Tibial nerve (tissue), 4 donors: Measurements from ENCODE around the gene TMIGD3. TPM values are rescaled to one million over a fixed set of nuclear protein-coding genes. Genes with fewer than 3 reads are reported as not detected.
A peak's percentile ranks its signal among the peaks of the same experiment; 100 is the strongest.

Experiments
- DNase-seq, 2 donors: peaks; one replicate each; pipeline ENCODE4 v3.0.0-alpha.2; 2019; ENCODE audit warnings: low spot score in 2 of 2
- H3K27ac ChIP-seq, 4 donors: fragments of 200-600 bp; sonication (generic) in 3 of 4; one replicate each; pipeline ENCODE4 v1.5.1; 2017 to 2019; ENCODE audit warnings: mild to moderate bottlenecking in 1 of 4
- H3K27me3 ChIP-seq, 2 donors: fragments of 200-600 bp; sonication (generic) in 1 of 2; one replicate each; pipeline versions ENCODE4 v1.5.1 to v1.6.0; 2017 to 2019
- H3K36me3 ChIP-seq, 3 donors: fragments of 200-600 bp; sonication (generic); one replicate each; pipeline ENCODE4 v1.5.1; 2018 to 2019
- H3K4me1 ChIP-seq, 4 donors: fragments of 200-600 bp; sonication (generic) in 3 of 4; one replicate each; pipeline ENCODE4 v1.5.1; 2017 to 2019
- H3K4me3 ChIP-seq, 4 donors: fragments of 200-600 bp; sonication (generic) in 3 of 4; one replicate each; pipeline ENCODE4 v1.5.1; 2017 to 2019; ENCODE audit warnings: mild to moderate bottlenecking in 1 of 4, moderate library complexity in 1 of 4
- H3K9me3 ChIP-seq, 4 donors: fragments of 200-600 bp; sonication (generic) in 3 of 4; one replicate each; pipeline ENCODE4 v1.5.1; 2017 to 2019
- CTCF ChIP-seq, 5 experiments: fragments of 200-600 bp in 3 of 5; fragments of 450-650 bp in 2 of 5; sonication (generic) in 3 of 5; IDR thresholded peaks; one replicate each; pipeline ENCODE4 v1.5.1; 2016 to 2019; ENCODE audit warnings: antibody characterized with exemption in 5 of 5, mild to moderate bottlenecking in 3 of 5, moderate library complexity in 2 of 5
- EP300 ChIP-seq, 2 donors: sonication (generic); formaldehyde crosslinking; IDR thresholded peaks; one replicate each; pipeline ENCODE4 v1.6.1; 2017; ENCODE audit warnings: antibody characterized with exemption in 2 of 2, mild to moderate bottlenecking in 1 of 2
- POLR2A ChIP-seq, 2 donors: fragments of 450-650 bp; IDR thresholded peaks; one replicate each; pipeline ENCODE4 v1.6.1; 2017; ENCODE audit warnings: antibody characterized with exemption in 2 of 2, mild to moderate bottlenecking in 2 of 2, moderate library complexity in 2 of 2
- WGBS, 2 donors: methylation state at CpG; one replicate each; pipeline ENCODE4 v1.1.5; 2018; 5-methylcytosine and 5-hydroxymethylcytosine counted together
- total RNA-seq, 4 donors: library from RNA; depleted of rRNA; stranded (reverse); fragments of >200 nt; gene quantifications; one replicate each; pipeline ENCODE4 v1.1.0, GENCODE V29; 2016

Gene TMIGD3
- total RNA-seq, 4 donors from 2014 or later: 0.59 to 9.6 (median 2.3) TPM

- H3K4me3 ChIP-seq: no peak overlapping the region
- H3K9me3 ChIP-seq: no peaks in the 10 kb centered on the region
- no peak for TF ChIP-seq CTCF (IDR thresholded peaks at IDR 0.05)
- TF ChIP-seq POLR2A (IDR thresholded peaks at IDR 0.05): no peak
- no peak for TF ChIP-seq EP300 (IDR thresholded peaks at IDR 0.05)
- H3K36me3 ChIP-seq: peaks cover 0 to 64% (median 6%) of the 10 kb centered on the region in 3 donors
- no peak for DNase-seq
- no peak overlapping the region for H3K27ac ChIP-seq
- no peaks in the 10 kb centered on the region for H3K27me3 ChIP-seq
- 90% methylated on average over 3 of the region's 3 CpGs for WGBS, 2 donors
- H3K4me1 ChIP-seq: peaks cover 0 to 38% (median 9%) of the 10 kb centered on the region in 4 donors
These were observed 47.8 kb downstream of the TMIGD3 start for GRCh38 chr1:111455642-111456031.

GRCh38 chr1:111454859-111455641 lies 48.4 kb downstream of the TMIGD3 start:
- WGBS, 2 donors: 65 to 69% methylated on average over 5 of the region's 5 CpGs
- Histone ChIP-seq H3K4me1 (peaks cover 0 to 44% (median 15%) of the 10 kb centered on the region in 4 donors), H3K36me3 (peaks cover 0 to 60% (median 6%) of the 10 kb centered on the region in 3 donors), H3K27ac (no peak overlapping the region), H3K4me3 (no peak overlapping the region), H3K9me3 (no peaks in the 10 kb centered on the region), H3K27me3 (no peaks in the 10 kb centered on the region)
- no peak for DNase-seq
- TF ChIP-seq EP300 (IDR thresholded peaks at IDR 0.05): no peak
- TF ChIP-seq CTCF (IDR thresholded peaks at IDR 0.05): no peak
- no peak for TF ChIP-seq POLR2A (IDR thresholded peaks at IDR 0.05)

GRCh38 chr1:111453706-111454105 lies 49.7 kb downstream of the TMIGD3 start:
- WGBS, 2 donors: 82 to 94% methylated on average over 3 of the region's 3 CpGs
- Histone ChIP-seq H3K4me3 (no peak overlapping the region), H3K27ac (no peak overlapping the region), H3K9me3 (no peaks in the 10 kb centered on the region), H3K4me1 (peaks cover 0 to 47% (median 18%) of the 10 kb centered on the region in 4 donors), H3K36me3 (peaks cover 0 to 47% (median 6%) of the 10 kb centered on the region in 3 donors), H3K27me3 (no peaks in the 10 kb centered on the region)
- no peak for TF ChIP-seq EP300 (IDR thresholded peaks at IDR 0.05)
- no peak for DNase-seq

GRCh38 chr1:111452581-111452980 lies 50.9 kb downstream of the TMIGD3 start:
- H3K4me1 ChIP-seq: peaks cover 0 to 56% (median 25%) of the 10 kb centered on the region in 4 donors

GRCh38 chr1:111450185-111450584 lies 53.2 kb downstream of the TMIGD3 start:
- peak overlapping the region; percentile 54 to 87 (median 81) for H3K27ac ChIP-seq
- DNase-seq: no peak
- peaks cover 0 to 34% (median 0%) of the 10 kb centered on the region in 3 donors for H3K36me3 ChIP-seq
- no peaks in the 10 kb centered on the region for H3K27me3 ChIP-seq
- H3K4me3 ChIP-seq: peak overlapping the region; percentile 64 to 93 (median 80)
- H3K4me1 ChIP-seq: peaks cover 0 to 61% (median 31%) of the 10 kb centered on the region in 4 donors
- no peaks in the 10 kb centered on the region for H3K9me3 ChIP-seq
- 46 to 47% methylated on average over 3 of the region's 3 CpGs for WGBS, 2 donors
- no peak for TF ChIP-seq POLR2A (IDR thresholded peaks at IDR 0.05)
- TF ChIP-seq EP300 (IDR thresholded peaks at IDR 0.05): no peak
- no peak for TF ChIP-seq CTCF (IDR thresholded peaks at IDR 0.05)

More at GRCh38 chr1:111452581-111452980, 50.9 kb downstream of the TMIGD3 start:
- no peak for DNase-seq
- 76 to 80% methylated on average over 3 of the region's 3 CpGs for WGBS, 2 donors
- Histone ChIP-seq H3K9me3 (no peaks in the 10 kb centered on the region), H3K27me3 (no peaks in the 10 kb centered on the region), H3K36me3 (peaks cover 0 to 36% (median 0%) of the 10 kb centered on the region in 3 donors), H3K4me3 (no peak overlapping the region), H3K27ac (no peak overlapping the region)
- TF ChIP-seq EP300 (IDR thresholded peaks at IDR 0.05): no peak
- no peak for TF ChIP-seq CTCF (IDR thresholded peaks at IDR 0.05)
- TF ChIP-seq POLR2A (IDR thresholded peaks at IDR 0.05): no peak
